GM21619 (cell line): ENCODE data around the gene IL4I1.

Experiments
- ATAC-seq: cut with Tn5 transposase; IDR thresholded peaks from one replicate; pipeline ENCODE4 v1.9.1; 2021; ENCODE audit not compliant: unreplicated experiment

Gene IL4I1

DNA sequence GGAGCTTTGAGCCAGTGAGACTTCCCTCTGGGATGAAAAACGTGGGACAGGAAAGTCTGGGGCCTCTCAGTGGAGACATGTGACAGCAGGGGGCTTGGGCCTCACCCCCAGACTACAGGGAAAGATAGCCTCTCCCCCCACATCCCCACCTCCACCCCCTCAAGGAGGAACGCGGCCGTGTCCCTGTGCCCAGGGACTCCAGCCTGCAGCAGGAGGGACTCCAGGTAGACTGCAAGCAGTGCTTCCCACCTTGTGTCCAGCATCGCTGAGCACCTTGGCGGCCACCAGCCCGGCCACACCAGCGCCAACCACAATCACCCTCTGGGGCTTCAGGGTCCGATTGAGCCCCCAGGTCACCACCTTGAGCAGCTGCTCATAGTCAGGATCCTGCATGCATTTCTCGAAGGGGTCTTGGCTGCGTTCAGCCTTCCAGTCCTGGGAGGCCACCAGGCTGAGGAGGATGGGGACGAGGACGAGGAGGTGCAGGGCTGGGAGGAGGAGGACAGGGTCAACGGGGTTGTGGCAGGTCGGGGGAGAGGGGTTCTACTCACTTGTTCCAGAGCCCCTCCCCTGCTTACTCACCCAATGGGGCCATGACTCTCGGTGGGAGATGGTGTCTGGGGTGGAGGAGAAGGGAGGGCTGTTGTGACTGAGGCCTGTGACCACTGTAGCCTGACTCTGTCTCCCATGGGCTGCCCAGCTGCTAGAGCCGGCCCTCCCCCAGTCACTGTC is 955 bp downstream of the IL4I1 start:
- ATAC-seq = no peak

DNA sequence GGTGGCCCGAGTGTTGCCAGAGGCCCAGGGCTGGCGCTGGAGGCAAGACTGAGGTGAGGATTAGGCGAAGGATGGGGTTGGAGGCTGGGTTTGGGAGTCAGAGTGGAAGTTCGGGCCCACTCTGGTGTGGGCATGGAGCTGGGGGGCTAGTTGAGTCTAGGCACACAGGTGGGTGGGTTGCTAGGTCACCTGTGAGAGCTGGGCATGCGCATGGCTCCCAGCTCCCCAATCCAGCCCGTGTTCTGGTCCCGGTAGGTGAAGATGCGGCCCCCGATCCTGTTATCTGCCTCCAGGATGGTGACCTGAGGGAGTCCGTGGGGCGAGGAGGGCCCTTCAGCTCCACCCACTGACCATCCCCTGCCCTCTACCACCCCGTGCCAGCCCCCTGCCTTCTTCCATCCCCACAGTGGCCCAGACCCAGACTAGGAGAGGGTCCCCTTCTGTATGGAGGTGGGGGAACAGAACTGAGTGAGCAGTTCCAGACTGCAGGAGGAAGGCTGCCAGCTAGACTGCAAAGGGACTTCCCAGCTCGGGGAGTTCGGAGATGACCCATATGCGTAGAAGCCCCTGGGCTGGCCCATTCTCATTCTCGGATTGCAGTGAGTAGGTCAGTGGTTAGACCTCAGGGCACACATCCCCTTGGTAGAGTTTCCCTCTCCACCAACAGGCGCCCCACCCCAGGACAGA is 1.7 kb downstream of the IL4I1 start:
- no peak for ATAC-seq

DNA sequence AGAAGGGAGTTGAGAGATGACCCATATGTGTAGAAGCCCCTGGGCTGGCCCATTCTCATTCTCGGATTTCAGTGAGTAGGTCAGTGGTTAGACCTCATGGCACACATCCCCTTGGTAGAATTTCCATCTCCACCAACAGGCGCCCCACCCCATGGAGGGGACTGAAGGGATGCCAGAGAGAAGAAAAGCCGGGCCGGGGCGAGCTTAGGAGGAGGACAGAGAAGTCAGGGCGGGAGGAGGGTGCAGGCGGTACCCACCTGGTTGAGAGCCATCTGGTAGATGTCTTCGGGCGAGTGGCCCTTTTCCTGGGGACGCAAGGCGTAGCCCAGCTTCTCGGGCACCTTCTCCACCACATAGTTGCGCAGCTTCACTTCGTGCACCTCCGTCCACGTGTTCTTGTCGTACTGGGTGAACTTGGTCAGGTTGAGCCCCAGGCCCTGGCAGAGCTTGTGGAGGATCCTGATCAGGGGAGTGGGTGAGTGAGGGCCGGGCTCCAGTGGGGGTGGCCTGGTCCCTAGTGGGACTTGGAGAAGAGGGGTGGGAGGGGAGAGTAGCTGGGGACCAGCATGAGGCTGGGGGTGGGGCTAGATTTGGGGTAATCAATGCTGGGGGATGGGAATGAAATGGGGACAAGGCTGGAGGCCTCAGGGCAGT is 2.5 kb downstream of the IL4I1 start:
- no peak for ATAC-seq

DNA sequence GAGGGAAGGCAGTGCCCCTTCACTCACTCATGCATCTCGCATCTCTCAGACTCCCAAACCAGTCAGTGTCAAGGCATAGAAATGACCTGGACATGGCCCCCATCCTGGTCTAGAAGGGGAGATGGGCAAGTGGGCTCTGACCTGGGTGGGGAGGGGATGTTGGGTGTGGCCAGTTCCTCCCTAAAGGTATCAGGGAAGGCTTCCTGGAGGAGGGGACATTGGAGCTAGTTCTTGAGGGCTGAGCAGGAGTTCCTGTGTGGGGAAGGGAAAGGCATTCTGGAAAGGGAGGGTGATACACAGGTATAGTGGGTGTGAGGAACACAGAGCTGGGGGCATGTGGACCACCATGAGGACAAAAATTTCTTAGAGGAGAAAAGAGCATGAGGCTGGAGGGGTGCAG is 4.0 kb downstream of the IL4I1 start:
- no peak for ATAC-seq

DNA sequence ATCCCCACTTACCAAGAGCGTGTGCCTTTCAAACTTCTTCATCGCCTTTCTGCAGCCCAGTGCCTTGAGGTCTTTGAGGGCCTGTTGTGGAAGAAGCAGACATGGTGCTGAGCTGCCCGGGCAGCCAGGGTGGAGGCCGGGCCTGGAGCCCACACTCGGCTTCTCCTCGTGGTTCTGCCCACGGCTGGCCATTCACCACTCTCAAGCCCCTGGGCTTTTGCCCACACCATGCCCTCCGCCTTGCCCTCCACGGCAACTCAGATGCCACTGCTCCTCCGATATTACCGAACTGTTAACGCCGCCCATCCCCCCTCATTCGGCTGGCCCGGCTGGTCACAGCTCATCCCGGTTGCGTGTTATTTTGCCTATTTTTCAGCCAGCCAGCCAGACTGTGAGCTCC is 5.3 kb downstream of the IL4I1 start:
- ATAC-seq = no peak

DNA sequence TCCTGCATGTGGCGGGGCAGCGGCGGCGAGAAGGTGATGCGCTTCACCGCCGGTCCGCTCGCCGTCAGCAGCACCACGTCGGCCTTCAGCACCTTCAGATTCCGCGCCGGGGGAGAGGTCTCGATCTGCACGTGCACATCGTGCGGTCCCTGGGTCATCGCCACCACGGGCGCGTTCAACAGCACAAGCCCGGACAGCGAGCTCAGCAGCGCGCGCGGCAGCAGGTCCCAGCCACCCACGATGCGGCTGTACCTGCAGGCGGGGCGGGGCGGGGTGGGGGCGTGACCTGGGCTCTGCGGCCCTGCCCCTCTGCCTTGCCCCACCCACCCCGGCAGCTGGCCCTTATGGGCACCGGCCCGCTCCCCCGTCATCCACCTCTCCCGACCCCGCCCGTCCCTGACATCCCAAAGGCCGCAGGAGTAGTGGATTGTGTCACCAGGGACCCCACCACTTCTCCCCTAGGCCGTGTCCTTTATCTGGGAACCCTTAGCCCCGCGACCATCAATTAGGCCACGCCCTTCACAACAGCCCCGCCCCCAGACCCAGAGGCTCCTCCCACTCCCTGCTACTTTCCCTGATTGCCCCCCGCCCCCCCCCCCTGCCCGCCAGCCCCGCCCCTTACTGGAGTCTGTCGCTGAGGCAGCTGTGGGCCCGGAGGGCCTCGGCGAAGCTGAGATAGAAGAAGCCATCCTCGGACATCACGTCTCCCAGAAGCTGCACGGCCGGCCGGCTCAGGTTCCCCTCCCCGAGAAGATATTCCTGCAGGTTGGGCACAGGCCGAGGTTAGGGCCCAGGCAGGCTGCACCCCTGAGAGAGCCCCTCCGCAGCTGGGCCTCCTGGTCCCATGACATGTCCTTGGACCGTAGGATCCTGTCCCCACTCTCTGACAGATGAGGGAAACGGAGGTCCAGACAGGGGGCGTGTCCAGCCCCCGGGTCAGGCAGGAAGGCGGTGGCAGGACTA is 6.1 kb downstream of the IL4I1 start:
- ATAC-seq = no peak

DNA sequence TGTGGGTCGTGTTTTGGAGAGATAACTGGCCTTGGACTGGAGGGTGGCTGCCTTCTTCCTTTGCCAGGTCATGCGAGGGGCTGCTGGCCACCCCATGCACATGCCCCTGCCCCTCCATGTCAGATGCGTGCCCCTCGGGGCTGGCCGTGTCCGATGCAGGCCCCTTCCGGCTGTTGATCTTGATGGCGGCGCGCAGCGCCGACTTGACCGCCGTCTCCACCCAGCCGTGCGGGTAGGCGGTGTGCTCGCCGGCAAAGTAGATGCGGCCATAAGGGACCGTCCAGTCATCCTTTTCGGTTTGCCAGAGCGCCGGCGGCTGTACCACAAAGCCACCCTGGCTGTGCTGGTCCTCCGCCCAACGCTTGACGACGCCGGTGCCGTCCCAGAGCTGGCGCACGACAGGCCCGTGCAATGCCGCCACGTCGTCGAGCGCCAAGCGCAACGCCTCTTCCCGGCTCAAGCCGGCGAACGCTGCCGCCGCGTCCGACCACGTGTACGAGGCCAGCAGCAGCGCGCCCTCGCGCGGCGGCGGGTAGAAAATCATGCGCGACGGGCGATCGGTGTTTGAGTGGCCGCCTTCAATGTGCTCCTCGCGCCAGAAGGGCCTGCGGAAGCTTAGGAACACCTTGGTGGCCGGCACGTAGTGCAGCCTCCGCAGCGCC is 6.9 kb downstream of the IL4I1 start:
- no peak for ATAC-seq

DNA sequence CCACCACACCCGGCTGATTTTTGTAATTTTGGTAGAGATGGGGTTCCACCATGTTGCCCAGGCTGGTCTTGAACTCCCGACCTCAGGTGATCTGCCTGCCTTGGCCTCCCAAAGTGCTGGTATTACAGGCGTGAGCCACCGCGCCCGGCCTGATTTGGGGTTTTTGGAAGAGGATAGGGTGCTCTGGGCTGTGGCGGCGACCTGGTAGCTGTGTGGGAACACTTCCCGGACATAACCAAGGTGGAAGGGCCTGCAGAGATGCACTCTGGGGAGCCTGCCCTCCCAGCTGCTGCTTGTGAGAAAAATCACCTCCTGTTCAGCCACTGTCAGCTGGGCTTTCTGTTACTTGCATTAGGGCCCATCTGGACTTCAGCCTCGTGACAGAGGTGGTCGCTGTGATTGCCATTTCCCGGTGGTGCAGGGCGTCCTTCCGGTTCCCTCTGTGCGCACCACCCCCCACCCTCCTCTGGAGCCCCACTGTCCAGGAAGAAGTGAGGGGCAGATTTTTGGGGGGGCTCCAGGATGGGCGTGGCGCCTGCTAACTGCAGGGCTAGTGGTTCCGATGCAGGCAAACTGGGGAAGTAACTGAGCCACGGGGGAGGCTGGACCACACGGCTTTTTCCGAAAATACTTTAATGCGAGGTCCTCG is 7.5 kb downstream of the IL4I1 start:
- ATAC-seq = no peak

DNA sequence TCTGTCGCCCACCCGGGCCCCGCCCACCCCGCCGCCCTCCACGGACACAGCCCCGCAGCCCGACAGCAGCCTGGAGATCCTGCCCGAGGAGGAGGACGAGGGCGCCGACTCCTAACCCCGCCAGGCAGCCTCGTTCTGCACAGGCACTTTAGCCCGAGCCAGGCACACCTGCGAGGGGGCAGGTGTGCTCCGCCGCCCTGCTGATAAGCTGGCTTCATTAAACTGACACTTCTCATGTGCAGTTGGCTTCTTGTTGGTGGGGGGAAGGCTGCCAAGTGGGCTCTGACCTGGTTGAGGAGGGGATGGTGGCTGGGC is 8.2 kb downstream of the IL4I1 start:
- ATAC-seq = no peak

DNA sequence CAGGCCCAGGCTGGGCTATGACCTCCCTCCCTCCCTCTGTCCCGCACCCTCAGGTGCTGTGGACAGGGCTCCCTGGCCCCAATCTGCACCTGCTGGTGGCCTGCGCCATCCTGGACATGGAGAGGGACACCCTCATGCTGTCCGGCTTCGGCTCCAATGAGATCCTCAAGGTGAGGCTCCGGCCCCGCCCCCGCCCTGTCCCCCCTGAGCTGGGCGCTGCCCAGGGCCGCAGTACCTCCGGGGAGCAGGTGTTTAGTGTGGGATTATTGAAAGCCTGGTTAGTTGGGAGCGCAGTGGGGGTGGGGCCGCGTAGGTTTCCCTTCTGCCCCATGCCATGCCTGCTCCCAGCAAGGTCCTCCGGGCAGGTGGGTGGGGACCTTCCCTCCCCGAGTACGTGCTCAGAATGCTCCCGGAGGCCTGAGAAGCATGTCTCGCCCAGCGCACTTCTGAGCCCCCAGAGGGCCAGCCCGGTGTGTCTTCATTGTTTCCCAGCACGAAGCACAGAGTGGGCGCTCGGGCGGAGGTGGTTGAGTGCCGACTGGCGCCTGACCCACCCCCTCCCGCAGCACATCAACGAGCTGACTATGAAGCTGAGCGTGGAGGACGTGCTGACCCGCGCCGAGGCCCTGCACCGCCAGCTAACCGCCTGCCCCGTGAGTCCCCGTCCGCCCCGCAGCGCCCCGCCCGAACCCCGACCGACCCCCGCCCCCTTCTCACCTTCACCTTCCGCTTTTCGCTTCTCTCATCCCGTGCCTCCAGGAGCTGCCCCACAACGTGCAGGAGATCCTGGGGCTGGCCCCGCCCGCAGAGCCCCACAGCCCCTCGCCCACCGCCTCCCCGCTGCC is 8.8 kb downstream of the IL4I1 start:
- no peak for ATAC-seq

DNA sequence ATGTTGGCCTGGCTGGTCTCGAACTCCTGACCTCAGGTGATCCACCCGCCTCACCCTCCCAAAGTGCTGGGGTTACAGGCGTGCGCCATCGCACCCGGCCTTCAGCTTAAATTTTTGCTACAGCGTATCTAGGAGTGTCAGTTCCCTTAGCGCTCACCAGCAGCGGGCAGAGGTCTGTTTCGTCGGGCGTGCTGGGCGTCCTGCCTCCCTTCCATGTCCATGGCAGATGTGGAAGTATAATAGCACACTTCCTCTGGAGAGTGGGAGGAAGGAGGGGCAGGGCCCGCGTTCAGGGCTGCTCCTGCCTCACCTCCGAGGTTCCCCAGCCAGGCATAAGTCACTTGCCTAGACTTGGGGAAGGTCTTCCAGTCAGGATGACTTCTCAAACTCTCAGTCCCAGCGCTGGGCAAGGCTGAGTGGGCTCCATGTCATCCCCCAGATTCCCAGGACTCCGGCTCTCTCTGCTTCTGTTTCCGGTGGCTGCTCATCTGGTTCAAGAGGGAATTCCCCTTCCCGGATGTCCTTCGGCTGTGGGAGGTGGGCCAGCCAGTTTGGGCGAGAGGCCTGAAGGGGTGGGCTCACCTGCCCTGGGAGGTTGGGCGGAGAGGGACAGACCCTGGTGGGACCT is 9.5 kb downstream of the IL4I1 start:
- no peak for ATAC-seq

DNA sequence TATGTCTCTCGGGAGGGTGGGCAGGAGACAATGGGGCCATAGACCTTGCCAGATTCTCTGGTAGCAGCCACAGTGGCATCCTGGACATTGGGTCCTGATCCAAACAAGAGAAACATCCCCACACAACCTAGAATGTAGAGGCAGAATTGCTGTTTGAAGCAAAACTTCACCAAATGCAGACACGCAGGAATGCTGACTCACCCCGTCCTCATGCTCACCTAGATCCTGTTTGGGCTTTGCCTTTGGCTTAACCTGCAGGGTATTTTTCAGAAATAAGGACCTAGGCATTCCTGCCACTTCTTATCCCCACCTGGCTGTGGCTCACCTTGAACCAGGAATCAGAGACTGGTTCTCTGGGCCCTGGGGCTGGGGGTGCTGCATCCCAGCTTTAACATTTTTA is 11.9 kb downstream of the IL4I1 start:
- ATAC-seq = no peak

DNA sequence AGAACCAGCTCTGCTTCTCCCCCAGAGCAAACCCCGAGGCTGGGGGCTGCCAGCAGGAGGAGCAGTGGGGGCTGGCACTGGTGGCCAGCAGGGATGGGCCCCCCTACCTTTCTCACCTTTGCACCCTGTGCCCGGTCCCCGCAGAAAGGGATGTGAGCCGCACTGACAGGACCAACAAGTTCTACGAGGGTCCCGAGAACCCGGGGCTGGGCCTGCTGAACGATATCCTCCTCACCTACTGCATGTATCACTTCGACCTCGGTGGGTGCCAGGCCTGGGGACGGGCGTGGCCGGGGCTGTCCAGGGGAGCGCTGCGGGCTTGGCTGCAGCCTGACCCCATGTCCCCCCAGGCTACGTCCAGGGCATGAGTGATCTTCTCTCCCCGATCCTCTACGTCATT is 12.6 kb downstream of the IL4I1 start:
- ATAC-seq = no peak

DNA sequence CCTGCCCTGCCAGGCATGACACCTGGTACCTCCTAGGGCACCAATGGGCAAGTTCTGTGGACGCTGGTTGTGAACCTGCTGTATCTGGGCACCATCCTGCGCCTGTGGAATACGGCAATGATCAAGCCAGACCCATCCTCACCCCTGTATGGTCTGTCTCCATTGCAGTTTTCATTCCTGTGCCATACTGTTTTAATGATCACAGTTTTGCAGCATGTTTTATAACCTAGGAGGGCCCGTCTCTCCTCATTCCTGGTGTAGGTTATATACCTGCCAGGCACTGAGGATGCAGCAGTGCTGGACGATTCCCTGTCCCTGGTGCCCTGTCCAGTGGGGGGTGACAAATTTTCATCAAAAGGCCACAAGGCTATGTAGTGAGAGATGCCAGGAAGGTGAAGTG is 13.6 kb downstream of the IL4I1 start:
- ATAC-seq = no peak

DNA sequence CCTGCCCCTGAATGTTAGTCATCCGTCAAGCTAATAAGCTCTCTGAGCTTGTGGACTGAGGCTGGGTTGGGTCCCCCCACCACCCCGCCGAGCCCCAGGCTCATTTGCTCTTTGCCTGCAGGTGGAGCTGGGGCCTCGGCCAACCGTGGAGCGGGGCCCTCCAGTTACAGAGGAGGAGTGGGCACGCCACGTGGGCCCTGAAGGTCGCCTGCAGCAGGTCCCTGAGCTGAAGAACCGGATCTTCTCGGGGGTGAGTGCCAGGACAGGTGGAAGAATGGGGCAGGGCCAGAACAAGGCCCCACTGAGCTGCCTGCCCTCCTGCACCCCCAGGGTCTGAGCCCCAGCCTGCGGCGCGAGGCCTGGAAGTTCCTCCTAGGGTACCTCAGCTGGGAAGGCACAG is 14.0 kb downstream of the IL4I1 start:
- ATAC-seq = no peak

DNA sequence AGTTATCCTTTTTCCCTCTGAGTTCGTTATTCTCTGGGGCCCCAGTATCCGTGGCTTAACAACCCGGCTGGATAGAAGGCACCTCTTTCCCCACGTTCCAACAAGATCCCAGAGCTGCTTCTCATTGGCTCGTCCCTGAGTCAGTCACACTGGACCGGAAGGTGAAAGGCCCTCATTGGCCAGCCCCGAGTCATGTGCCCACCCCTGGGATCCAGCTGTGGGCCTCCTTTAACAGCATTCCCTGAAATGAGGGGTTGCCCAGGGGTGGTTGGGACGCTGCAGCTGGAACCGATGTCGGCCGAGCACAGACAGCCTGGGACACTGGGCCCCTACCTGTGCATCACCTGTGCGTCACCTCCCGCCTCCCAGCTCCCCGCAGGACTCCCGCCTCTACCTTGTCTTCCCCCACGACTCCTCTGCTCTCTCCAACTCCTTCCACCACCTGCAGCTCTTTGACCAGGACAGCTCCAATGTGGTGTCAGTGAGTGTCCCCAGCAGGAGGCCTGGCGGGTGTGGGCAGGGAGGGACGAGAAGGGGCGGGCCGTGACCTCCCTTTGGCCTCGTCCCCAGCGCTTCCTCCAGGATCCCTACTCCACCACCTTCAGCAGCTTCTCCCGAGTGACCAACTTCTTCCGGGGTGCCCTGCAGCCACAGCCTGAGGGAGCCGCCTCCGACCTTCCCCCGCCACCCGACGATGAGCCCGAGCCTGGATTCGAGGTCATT is 14.9 kb downstream of the IL4I1 start:
- ATAC-seq = no peak

DNA sequence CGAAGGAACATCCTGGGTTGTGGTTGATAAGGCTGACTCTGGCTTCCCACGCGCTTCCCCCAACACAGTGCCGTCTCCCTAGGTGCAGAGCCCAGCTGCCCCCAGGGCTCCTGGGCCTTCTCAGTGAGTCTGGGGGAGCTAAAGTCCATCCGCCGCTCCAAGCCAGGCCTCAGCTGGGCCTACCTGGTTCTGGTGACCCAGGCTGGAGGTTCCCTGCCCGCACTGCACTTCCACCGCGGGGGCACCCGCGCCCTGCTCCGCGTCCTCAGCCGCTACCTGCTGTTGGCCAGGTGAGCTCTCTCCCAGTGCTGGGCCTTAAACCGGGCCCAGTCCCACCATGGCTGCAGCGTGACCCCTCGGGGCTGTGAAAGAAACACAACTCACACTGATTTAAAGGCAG is 15.5 kb downstream of the IL4I1 start:
- ATAC-seq = no peak

DNA sequence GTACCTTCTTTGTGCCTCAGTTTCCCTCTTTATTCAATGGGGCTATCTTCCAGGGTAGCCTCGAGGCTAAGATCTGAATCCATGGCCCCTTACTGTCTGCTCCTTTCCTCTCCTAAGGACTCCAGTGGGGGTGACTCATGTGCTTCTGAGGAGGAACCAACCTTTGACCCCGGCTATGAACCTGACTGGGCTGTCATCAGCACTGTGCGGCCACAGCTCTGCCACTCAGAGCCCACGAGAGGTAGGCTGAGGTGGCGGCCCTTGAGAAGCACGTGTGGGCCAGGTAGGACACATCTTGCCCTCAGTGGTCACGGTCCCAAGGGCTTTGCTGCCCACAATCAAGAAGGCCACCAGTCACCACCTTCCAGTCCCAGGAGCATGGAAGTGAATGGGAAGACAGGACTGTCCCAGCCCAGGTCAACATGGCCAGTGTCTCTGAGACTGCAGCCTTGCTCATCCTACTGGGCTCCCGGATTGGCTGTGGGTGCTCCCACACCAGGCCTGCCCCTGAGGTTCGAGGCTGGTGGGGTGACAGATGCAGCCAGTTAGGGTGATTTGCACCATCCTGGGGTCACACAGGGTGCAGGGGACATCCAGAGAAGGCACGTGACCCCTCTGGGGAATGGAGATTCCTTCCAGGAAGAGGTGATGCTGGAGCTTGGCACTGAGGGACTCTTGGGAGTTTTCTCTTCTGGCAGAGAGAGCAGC is 16.4 kb downstream of the IL4I1 start:
- ATAC-seq = no peak
